LHCN-M2 (cell line): ENCODE data around the gene VPS13D. TPM values are rescaled to one million over a fixed set of nuclear protein-coding genes. Genes with fewer than 3 reads are reported as not detected.

Experiments used
- DNase-seq: peaks from one replicate; pipeline ENCODE4 v3.0.0-alpha.2; 2012; ENCODE audit warnings: low read depth
- total RNA-seq: library from RNA; depleted of rRNA; stranded (reverse); fragments of >200 nt; gene quantifications from 2 replicates; pipeline ENCODE4 v1.2.3, GENCODE V29; 2014

The VPS13D gene
- total RNA-seq, 1 experiment from 2014 or later = 17.0 TPM

DNA sequence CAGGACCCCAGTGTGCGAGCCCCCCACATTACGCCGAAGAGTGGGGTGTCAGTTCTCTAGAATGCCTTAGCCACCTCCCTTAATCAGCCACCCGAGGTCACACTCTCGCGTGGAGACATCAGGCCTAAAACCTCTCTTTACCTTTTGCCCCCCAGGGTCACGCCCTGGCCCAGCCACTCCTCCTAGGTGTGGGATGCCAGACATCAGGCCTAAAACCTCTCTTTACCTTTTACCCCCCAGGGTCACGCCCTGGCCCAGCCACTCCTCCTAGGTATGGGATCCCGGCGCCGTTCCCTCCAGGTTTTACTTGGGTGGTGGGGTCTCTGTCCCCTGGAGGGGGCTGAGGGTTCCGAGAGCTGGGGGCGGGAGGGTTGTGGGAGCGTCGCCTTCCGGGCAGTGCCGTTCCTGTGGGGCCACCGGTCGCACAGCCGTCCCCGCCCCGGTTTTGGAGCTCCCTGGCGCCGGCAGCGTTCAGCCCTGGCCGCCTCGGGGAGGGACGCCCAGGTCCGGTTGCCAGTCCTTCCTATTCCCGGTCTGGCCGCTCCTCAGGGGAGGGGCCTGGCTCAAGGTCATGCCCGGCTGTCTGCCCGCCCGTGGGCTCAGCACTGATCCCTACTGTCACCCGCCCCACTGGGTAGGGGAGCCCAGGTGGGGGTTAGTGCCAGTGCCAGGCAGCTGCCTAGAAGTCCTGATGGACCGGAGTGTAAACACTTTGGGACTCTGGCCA is 882 bp downstream of the VPS13D start:
- peak; percentile 19 for DNase-seq

DNA sequence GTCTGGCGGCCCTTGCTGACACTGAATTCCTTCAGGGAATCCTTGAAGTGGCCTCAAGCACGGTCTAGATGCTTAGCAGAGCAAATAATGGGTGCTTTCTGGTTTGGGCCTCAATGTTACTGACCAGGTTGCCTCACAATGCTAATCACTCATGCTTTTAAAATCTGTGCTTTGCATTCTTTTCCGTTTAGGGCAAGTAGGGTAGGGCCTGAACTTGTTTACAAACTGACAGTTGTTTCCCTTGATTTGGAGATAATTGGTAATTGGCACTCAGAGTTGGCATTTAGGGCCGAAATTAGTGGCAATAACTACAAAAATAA is 1.4 kb downstream of the VPS13D start:
- DNase-seq = no peak

DNA sequence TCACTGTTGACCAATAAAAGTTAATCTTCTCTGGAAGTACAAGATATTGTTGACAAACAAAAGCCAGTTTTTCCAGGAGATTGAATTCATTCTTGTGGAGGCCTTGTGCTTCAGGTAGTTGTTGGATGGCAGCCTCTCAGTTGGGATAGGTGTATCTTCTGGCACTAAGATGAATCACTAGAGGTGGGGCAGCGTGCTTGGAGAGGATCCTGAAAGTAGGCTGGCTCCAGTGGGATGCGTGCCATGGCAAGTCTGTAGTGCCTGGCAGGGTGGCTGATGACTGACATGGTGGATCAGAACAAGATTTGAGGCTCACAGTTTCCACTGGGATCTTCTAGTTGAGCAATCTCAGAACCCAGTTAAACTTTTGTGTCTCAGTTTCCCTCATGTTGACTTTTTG is 2.4 kb downstream of the VPS13D start:
- DNase-seq = no peak

DNA sequence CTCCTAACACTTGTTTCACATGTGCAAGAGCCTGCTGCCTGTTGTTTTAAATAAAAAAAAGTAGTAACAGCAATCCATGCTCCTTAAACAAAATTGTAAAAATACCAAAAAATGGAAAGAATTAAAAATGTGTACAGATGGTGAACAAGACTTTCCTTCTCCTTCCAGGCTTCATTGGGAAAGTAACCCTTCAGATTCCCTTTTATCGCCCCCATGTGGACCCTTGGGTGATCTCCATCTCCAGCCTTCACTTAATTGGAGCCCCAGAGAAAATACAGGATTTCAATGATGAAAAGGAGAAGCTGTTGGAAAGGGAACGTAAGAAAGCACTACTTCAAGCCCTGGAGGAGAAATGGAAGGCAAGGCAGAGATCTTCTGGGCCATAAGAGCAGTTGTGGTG is 14.2 kb downstream of the VPS13D start:
- peak; percentile 19 for DNase-seq

DNA sequence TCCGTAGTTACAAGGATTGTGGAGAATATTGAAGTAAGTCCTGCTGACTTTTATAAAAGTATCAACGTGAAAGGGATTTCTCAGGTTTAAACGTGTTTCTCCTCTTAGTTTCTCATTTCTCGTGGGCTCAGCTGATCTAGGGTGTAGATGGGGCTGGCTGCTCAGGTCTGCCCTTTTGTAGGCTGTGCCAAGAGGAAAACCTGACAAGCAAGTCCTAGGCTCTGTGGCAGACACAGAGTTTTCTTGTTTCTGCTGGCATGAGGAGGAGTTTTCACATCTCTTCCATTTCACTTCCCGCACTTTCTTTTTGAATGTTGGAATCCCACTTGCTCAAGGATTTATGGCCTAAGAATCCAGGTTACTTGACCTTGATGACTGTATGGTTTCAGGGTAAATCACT is 14.8 kb downstream of the VPS13D start:
- no peak for DNase-seq

DNA sequence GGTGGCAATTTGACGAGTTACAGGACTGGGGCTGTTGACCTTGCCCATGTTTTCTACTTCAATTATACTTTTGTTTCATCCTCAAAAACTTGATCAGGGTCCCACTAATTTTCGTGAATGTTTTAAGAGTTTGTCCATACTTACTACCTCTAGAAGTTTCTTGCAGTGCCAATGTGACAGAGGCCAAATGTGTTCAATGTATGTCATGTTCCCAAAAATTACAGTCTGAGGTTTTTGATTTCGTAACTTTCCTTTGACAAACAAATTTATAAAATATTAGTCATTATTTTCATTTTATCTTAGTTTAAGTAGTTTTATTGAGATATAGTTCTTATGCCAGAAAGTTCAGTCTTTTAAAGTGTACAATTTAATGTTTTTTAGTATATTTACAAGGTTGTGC is 15.3 kb downstream of the VPS13D start:
- no peak for DNase-seq

DNA sequence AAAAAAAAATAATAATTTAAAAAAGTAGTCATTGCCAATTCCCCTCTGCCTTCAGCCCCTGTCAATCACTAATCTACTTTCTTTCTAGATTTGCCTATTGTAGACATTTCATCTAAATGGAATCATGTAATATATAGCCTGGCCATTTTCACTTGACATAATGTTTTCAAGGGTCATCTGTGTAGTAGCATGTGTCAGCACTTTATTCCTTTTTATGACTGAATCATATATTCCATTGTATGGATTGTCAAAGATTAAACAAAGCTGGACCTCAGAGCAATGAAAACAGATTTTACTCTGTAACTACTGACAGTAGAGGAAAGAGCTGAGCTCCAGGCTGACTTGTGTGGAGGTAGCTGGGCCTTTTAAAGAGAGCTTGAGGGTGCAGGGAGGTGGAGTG is 15.9 kb downstream of the VPS13D start:
- DNase-seq = no peak

DNA sequence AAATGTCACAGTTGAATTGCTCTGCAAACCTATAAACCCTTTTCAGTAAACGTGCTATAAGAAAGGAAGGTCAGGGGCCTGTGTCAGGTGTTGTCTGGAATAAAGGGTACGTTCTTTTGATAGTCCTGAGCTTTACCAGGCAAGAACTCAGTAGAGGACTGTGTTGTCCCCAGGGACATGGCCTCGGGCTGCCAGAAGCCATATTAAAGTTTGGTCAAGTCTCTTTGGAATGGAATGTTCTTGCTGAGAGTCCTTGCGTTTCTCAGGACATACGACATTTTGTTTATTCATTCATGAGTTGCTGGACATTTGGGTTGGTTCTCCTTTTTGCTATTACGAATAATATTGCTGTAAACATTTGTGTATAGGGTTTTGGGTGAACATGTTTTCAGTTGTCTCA is 16.8 kb downstream of the VPS13D start:
- DNase-seq = no peak

DNA sequence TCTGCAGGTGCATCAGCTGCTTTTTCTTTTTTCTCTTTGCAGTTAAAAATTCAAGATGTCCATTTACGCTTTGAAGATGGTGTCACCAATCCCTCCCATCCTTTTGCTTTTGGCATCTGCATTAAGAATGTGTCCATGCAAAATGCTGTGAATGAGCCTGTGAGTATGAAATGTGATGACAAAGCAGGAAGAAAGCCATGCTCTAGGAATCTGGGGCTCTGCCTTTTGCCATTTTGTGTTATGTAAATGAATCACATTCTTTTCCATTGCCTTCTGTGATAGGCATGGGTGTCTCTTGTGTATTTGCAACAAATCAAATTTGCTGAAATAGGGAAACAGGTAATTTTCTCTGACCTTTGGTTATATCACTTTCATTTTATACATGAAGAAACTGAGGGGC is 19.4 kb downstream of the VPS13D start:
- no peak for DNase-seq

DNA sequence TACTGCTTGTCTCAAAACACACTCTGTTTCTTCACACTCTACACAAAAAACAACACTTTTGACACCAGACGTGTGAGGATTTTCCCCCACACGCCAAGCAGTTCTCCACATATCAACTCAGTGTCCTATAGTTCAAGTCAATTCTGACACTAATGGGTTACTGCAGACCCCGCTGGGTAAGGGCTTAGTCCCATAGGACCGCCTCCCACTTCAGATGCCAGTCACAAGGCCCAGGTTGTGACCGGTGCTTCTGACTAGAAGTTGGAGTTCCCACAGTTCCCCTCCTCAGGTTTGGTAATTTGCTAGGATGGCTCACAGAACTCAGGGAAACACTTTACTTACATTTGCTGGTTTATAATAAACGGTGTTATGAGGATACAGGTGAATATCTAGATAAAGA is 19.9 kb downstream of the VPS13D start:
- DNase-seq = no peak

DNA sequence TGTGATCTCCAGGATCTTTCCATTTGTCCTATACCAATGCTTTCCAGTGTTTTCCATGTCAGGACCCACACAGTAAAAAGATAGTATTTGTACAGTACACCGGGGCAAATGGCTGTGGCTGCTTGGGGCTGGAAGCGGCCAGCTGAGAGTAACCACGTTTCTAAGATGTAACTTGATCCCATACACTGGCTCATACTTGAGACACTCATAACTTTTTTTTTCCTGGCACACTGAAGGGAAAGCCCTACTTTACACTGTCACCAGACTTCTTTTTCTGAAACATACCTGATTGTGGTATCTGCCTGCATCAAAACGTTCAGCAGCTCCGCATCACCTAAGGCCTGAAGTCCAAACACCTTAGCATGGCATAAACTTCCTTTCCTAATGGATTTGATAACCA is 21.6 kb downstream of the VPS13D start:
- no peak for DNase-seq

DNA sequence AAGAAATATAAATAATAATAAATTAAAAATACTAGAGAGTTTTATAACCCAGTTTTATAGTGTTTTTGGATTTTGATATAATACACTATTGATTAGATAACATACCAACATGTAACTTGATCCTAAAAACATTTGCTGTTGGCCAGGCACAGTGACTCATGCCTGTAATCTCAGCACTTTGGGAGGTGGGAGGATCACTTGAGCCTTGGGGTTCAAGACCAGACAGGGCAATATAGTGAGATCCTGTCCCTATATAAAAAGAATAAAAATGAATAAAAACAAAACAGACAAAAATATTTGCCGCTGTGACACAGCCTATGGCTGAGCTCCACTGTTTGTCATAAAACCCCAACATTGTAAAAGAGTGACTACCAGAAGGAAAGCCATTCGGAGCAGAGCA is 26.1 kb downstream of the VPS13D start:
- DNase-seq = no peak

DNA sequence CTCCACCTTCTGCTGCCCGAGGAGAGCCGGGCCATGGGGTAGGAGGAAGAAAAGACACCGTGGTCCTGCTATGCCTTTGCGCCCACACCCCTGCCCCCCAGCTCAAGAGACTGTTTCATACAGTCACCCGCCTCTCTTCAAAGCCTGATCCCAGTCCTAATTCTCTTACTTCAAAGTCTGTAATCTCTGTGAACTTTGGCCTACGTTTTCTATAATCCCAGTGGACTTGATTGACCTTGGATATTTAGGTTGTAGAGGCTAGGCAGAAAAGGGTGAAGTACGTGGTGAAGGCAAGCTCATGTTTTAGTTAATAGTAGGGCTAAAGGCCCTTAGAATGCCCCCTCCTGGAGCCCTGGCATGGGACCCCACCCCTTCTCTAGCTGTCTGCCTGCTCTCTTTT is 28.4 kb downstream of the VPS13D start:
- DNase-seq = no peak

DNA sequence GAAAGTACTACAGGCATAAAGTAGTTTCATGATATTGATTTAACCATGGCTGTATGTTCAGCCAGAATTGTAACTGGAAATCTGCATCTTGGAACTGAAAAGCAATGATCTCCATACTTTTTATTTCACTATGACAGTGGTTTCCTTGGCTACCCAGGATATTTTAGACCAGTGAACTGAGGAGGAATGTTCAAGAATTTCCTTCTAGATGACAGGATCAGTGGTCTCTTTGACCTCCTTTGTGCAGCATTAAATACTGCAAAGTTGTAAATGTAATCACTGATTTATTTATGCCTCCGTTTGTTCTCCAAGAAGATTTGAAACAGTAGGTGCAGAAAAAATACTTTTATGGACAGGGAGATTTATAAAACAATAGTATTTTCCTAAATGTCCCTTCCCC is 39.5 kb downstream of the VPS13D start:
- DNase-seq = no peak

DNA sequence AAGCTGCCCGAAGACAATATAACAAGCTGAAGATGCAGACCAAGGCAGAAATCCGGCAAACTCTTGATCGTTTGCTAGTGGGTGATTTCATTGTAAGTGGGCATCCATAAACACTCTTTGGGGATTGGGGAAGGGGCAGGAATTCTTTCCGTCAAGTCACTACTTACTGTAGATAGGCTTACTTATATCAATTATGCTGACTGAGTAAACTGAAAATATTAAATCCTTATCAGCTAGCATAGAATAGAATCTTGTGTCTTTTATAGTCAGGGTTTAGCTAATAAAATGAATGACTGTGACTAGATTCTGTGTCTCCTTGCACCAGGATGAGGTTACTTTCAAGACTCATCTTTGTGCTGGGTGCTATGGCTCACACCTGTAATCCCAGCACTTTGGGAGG is 41.2 kb downstream of the VPS13D start:
- no peak for DNase-seq

DNA sequence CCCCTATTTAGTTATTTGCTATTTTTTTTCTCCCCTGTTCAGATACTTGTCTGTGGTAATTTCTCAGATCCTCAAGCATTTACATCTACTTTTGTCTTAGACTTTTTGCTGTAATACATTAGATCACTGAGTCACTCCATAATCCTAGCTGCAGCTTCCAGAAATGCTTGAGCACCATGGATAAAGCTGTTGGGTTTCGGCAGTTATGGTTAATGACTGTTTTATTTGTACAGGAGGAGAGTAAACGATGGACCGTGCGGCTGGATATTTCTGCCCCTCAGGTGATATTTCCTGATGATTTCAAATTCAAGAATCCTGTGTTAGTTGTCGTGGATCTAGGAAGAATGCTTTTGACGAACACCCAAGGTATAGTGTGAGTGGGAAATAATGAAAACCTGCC is 42.9 kb downstream of the VPS13D start:
- no peak for DNase-seq

DNA sequence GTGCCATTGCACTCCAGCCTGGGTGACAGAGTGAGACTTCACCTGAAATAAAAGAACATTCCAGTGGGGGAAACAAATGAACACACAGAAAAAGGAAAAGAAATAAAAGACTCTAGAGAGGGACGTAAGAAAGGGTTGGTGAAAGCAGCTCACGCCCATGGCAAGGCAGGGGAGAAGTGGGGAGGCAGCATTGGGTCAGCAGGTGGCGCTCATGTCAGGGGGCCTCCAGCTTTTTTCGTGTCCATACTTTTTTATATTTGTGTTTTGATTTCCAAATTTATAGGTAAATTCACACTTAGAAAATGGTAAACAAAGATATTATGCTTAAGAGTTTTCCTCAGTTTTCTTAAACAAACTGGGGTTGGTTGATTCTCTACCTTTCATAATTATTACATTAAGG is 45.5 kb downstream of the VPS13D start:
- peak; percentile 10 for DNase-seq

DNA sequence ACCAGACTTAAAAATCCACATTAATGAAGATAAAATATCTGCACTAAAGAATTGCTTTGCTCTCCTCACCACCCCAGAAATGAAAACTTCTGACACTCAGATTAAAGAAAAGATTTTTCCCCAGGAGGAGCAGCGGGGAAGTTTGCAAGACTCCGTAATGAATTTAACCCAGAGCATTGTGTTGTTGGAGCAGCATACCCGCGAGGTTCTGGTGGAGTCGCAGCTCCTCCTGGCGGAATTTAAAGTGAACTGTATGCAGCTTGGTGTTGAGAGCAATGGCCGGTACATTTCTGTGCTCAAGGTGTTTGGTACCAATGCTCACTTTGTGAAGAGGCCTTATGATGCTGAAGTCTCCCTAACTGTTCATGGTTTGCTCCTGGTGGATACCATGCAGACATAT is 46.4 kb downstream of the VPS13D start:
- no peak for DNase-seq

DNA sequence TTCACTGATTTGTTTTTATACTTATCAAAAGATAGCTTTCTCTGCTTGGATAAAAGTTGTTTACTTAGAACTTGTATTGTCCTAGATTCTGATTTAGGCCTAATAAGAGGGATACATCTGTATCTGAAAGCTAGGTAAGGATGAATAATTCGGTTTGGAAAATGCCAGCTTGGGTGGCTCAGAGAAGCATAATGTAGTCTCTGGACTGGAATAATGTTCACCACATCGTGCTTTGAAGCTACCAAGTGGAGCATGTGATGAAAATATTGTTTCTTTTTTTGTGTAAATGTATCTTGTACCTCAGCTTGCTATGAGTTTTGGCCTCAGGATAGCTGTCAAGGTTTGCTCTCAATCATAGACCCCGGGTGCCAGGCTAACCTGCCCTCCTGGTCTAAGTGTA is 49.2 kb downstream of the VPS13D start:
- DNase-seq = no peak

DNA sequence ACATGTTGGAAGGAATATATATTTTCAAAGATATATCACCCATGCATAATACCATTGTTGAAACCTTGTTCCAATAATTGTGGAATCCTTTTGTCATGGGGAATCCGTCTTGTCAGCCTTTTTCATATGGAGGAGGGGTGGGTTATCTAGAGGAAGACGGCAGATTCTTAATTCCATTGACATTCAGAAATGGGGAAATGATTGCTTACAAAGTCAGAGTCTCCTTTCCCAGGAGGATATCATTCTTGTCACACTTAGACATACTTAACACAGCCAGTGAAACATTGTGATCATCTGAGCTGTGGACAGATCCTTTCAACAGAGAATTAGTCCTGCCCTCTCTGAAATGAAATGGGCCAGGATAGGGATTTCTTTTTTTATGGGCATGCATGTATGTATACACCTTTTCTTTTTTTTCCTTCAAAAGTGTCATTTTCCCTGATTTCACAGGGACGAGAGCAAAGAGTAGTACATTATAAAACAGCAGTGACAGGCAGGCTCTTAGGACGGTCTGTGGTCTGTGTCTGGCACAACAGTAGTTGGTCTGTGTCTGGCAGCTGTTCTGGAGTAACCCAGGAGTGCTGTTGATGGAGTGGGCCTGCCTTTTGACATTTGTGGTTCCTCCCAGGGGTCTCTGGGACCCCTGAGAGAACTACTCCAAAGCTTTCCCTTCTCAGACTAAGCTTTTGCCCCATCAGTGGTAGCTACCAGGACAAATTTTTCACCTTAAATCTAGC is 50.1 kb downstream of the VPS13D start:
- no peak for DNase-seq

DNA sequence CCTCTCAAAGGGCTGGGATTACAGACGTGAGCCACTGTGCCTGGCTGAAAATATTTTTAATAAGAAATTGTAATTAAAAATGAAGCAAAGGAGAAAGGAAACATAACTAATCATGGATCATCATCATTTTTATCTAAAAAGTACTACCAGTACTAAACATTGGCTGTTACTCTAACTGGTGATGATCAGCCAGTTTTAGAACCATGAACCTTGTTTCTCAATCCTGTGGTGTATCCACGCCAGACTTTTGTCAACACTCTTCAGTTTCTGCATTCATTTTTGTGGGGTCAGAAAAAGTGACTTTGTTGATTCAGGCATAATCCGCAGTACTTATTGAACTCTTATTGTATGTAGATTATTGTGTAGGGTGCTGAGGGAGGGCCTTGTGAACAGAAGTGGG is 52.3 kb downstream of the VPS13D start:
- DNase-seq = no peak

DNA sequence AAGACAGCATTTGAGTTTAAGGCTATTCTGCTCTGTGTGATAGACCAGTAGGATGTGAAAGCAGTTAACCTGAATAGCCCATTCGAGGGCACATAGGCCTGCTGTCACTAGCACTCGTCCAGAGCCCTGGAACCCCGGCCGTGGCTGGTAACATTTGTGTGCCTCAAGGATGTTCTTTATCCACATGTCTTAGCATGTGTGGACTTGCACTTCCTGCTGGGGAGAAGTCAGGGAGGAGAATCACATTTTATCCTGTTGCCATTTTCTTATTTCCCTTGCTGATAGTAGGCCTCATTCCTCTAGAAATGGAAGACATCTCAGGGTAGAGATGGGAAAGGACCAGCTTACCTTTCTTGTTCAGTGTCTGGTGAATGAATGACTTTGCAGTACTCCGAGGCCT is 54.7 kb downstream of the VPS13D start:
- DNase-seq = no peak

DNA sequence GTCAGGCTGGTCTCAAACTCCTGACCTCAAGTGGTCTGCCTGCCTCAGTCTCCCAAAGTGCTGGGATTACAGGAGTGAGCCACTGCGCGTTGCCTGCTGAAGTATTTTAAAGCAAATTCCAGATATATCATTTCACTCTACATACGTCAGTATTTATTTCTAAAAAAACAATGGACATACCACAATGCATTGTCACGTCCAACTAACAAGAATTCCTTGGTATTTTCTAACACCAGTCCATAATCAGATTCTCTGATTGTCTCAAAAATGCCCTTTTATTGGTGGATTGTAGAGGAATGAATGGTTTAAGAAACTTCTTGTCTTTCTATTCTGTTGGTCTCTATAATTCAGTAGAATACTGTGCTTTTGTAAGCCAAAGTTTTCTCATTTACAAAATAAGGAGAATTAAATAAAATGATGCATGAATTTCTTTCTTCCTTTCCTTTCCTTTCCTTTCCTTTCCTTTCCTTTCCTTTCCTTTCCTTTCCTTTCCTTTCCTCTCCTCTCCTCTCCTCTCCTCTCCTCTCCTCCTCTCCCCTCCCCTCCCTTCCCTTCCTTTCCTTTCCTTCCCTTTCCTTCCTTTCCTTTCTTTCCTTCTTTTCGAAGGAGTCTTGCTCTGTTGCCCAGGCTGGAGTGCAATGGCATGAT is 55.8 kb downstream of the VPS13D start:
- DNase-seq = no peak
